Measurements from ENCODE around the gene CASP8AP2.
"Not testable (repeated sequence)": the region's sequence is repeated elsewhere in the genome, so short reads cannot be mapped to it uniquely, and the experiment has no call there.

The CASP8AP2 gene

DNA sequence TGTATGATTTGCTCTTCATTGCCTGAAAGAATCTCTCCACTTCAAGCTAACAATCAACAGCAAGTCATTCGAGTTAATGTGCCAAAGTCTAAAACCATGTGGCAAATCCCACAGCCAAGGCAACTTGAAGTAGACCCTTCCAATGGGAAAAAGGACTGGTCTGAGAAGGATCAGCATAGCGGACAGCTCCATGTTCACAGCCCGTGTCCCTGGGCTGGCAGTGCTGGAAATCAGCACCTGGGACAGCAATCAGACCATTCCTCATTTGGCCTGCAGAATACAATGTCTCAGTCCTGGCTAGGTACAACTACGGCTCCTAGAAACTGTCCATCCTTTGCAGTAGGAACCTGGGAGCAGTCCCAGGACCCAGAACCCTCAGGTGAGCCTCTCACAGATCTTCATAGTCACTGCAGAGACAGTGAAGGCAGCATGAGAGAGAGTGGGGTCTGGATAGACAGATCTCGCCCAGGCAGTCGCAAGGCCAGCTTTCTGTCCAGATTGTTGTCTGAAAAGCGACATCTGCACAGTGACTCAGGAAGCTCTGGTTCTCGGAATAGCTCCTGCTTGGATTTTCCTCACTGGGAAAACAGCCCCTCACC lies 65.7 kb downstream of the CASP8AP2 start:
- H3K9ac ChIP-seq (ENCODE audit: low read length in 5 of 5) = no peak overlapping the region
- H3K27me3 ChIP-seq (ENCODE audit: control insufficient read depth in 5 of 5, insufficient read depth in 4 of 5, low read length in 5 of 5) = peaks cover 0 to 13% (median 5%) of the 10 kb centered on the region in 5 donors
- H3K9me3 ChIP-seq (ENCODE audit: control insufficient read depth in 5 of 5, low read length in 5 of 5) = no peaks in the 10 kb centered on the region
- no peaks in the 10 kb centered on the region for H3K36me3 ChIP-seq (ENCODE audit: control insufficient read depth in 5 of 5, insufficient read depth in 5 of 5, low read length in 5 of 5)
- no peak overlapping the region for H3K27ac ChIP-seq (ENCODE audit: low read depth, low read length)
- no peak overlapping the region for H3K4me3 ChIP-seq (ENCODE audit: low read depth in 1 of 5, low read length in 5 of 5)
- no peaks in the 10 kb centered on the region for H3K4me1 ChIP-seq (ENCODE audit: control insufficient read depth in 5 of 5, insufficient read depth in 5 of 5, low read length in 5 of 5)

DNA sequence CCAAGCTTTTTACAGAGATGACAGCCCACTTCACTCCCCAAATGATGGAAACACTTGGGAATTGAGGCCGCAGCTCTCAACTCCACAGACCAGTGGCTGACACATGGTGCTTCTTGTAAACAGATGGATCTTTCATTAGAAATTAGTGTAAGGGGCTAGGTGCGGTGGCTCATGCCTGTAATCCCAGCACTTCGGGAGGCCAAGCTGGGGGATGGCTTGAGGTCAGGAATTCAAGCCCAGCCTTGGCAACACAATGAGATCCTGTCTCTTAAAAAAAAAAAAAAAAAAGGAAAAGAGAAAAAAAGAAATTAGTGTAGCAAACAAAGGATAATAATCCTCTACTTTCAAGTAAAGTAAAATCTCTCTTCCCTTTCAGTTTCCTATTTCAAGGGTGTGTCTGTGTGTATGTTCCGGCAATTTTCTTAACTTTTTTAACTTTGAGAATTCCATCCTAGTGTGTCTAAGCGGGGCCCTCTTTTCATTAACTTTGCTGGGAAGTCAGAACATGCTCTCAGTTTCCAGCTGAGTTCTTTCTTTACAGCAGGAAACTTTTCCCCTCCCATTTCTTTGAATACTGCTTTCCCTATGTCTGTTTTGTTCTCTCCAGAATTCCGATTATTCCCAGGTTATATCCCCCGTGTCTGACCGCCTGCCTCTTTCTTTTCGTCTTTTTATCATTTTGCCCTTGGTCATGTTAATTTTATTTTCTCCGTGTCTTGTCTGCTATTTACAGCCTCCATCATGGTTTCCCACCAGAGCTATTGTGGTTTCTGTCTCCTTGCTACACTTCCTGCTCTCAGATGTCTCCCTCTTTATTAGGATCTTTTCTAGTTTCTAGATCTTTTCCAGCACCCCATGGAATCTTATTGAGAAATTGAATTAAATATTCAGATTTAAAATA lies 80.6 kb downstream of the CASP8AP2 start:
- H3K4me3 ChIP-seq (ENCODE audit: low read depth in 1 of 5, low read length in 5 of 5); H3K9me3 ChIP-seq (ENCODE audit: control insufficient read depth in 5 of 5, low read length in 5 of 5); H3K9ac ChIP-seq (ENCODE audit: low read length in 5 of 5): not testable (repeated sequence)

GRCh38 chr6:89910902-89911240 lies 81.2 kb downstream of the CASP8AP2 start:
- Histone ChIP-seq H3K27me3 (ENCODE audit: control insufficient read depth in 5 of 5, insufficient read depth in 4 of 5, low read length in 5 of 5) (no peaks in the 10 kb centered on the region), H3K27ac (ENCODE audit: low read depth, low read length) (no peak overlapping the region), H3K9ac (ENCODE audit: low read length in 5 of 5) (no peak overlapping the region), H3K9me3 (ENCODE audit: control insufficient read depth in 5 of 5, low read length in 5 of 5) (peaks cover 0 to 6% (median 3%) of the 10 kb centered on the region in 5 donors), H3K36me3 (ENCODE audit: control insufficient read depth in 5 of 5, insufficient read depth in 5 of 5, low read length in 5 of 5) (no peaks in the 10 kb centered on the region), H3K4me3 (ENCODE audit: low read depth in 1 of 5, low read length in 5 of 5) (no peak overlapping the region), H3K4me1 (ENCODE audit: control insufficient read depth in 5 of 5, insufficient read depth in 5 of 5, low read length in 5 of 5) (no peaks in the 10 kb centered on the region)

More for the DNA sequence above, 80.6 kb downstream of the CASP8AP2 start:
- H3K4me1 ChIP-seq (ENCODE audit: control insufficient read depth in 5 of 5, insufficient read depth in 5 of 5, low read length in 5 of 5); H3K36me3 ChIP-seq (ENCODE audit: control insufficient read depth in 5 of 5, insufficient read depth in 5 of 5, low read length in 5 of 5); H3K27me3 ChIP-seq (ENCODE audit: control insufficient read depth in 5 of 5, insufficient read depth in 4 of 5, low read length in 5 of 5); H3K27ac ChIP-seq (ENCODE audit: low read depth, low read length): not testable (repeated sequence)

- Histone ChIP-seq H3K9ac (ENCODE audit: low read length in 5 of 5) (no peak overlapping the region), H3K4me1 (ENCODE audit: control insufficient read depth in 5 of 5, insufficient read depth in 5 of 5, low read length in 5 of 5) (no peaks in the 10 kb centered on the region), H3K9me3 (ENCODE audit: control insufficient read depth in 5 of 5, low read length in 5 of 5) (peaks cover 2 to 22% (median 16%) of the 10 kb centered on the region in 5 donors), H3K4me3 (ENCODE audit: low read depth in 1 of 5, low read length in 5 of 5) (no peak overlapping the region), H3K27ac (ENCODE audit: low read depth, low read length) (no peak overlapping the region), H3K36me3 (ENCODE audit: control insufficient read depth in 5 of 5, insufficient read depth in 5 of 5, low read length in 5 of 5) (no peaks in the 10 kb centered on the region), H3K27me3 (ENCODE audit: control insufficient read depth in 5 of 5, insufficient read depth in 4 of 5, low read length in 5 of 5) (no peaks in the 10 kb centered on the region)
Measured at GRCh38 chr6:89916136-89916920, 86.6 kb downstream of the CASP8AP2 start.

- no peak overlapping the region for H3K4me3 ChIP-seq (ENCODE audit: low read depth in 1 of 5, low read length in 5 of 5)
- H3K27me3 ChIP-seq (ENCODE audit: control insufficient read depth in 5 of 5, insufficient read depth in 4 of 5, low read length in 5 of 5) = no peaks in the 10 kb centered on the region
Measured at GRCh38 chr6:89917216-89917615, 87.5 kb downstream of the CASP8AP2 start.

GRCh38 chr6:89917801-89918366 lies 88.2 kb downstream of the CASP8AP2 start:
- Histone ChIP-seq H3K27ac (ENCODE audit: low read depth, low read length) (no peak overlapping the region), H3K27me3 (ENCODE audit: control insufficient read depth in 5 of 5, insufficient read depth in 4 of 5, low read length in 5 of 5) (no peaks in the 10 kb centered on the region), H3K9ac (ENCODE audit: low read length in 5 of 5) (no peak overlapping the region), H3K9me3 (ENCODE audit: control insufficient read depth in 5 of 5, low read length in 5 of 5) (peaks cover 2 to 22% (median 16%) of the 10 kb centered on the region in 5 donors), H3K4me1 (ENCODE audit: control insufficient read depth in 5 of 5, insufficient read depth in 5 of 5, low read length in 5 of 5) (no peaks in the 10 kb centered on the region), H3K4me3 (ENCODE audit: low read depth in 1 of 5, low read length in 5 of 5) (no peak overlapping the region), H3K36me3 (ENCODE audit: control insufficient read depth in 5 of 5, insufficient read depth in 5 of 5, low read length in 5 of 5) (no peaks in the 10 kb centered on the region)

More at GRCh38 chr6:89917216-89917615, 87.5 kb downstream of the CASP8AP2 start:
- Histone ChIP-seq H3K9ac (ENCODE audit: low read length in 5 of 5) (no peak overlapping the region), H3K9me3 (ENCODE audit: control insufficient read depth in 5 of 5, low read length in 5 of 5) (peaks cover 2 to 22% (median 16%) of the 10 kb centered on the region in 5 donors), H3K27ac (ENCODE audit: low read depth, low read length) (no peak overlapping the region), H3K4me1 (ENCODE audit: control insufficient read depth in 5 of 5, insufficient read depth in 5 of 5, low read length in 5 of 5) (no peaks in the 10 kb centered on the region), H3K36me3 (ENCODE audit: control insufficient read depth in 5 of 5, insufficient read depth in 5 of 5, low read length in 5 of 5) (no peaks in the 10 kb centered on the region)

All from subcutaneous abdominal adipose tissue (tissue), 5 donors.